Liver (tissue), 9 donors: ENCODE measurements around the gene ABCC1. TPM values are rescaled to one million over a fixed set of nuclear protein-coding genes. Genes with fewer than 3 reads are reported as not detected.

ENCODE experiments used
- DNase-seq: peaks from one replicate; pipeline ENCODE4 v3.0.0-alpha.2; 2017; ENCODE audit warnings: low spot score
- H3K27ac ChIP-seq, 2 donors: one replicate each; pipeline ENCODE4 v1.7.0; 2013; ENCODE audit warnings: inconsistent platforms in 2 of 2, low read length in 2 of 2, control low read depth in 1 of 2, low read depth in 1 of 2, mild to moderate bottlenecking in 1 of 2
- H3K27me3 ChIP-seq, 4 donors: one replicate each; pipeline versions ENCODE4 v1.6.1 to v1.7.0; 2013; ENCODE audit warnings: low read length in 3 of 4, inconsistent platforms in 1 of 4, mild to moderate bottlenecking in 1 of 4, moderate library complexity in 1 of 4; ENCODE audit not compliant: control insufficient read depth in 4 of 4, insufficient read depth in 4 of 4
- H3K36me3 ChIP-seq, 4 donors: one replicate each; pipeline versions ENCODE4 v1.6.1 to v1.7.0; 2013; ENCODE audit warnings: low read length in 3 of 4, mild to moderate bottlenecking in 3 of 4, low read depth in 1 of 4, moderate library complexity in 1 of 4; ENCODE audit not compliant: control insufficient read depth in 4 of 4, insufficient read depth in 3 of 4
- H3K4me1 ChIP-seq, 4 donors: one replicate each; pipeline versions ENCODE4 v1.6.1 to v1.7.0; 2013; ENCODE audit warnings: low read length in 3 of 4, mild to moderate bottlenecking in 3 of 4, moderate library complexity in 1 of 4; ENCODE audit not compliant: control insufficient read depth in 4 of 4, insufficient read depth in 4 of 4
- H3K4me3 ChIP-seq, 3 donors: one replicate each; pipeline versions ENCODE4 v1.6.1 to v1.7.0; 2013; ENCODE audit warnings: low read length in 3 of 3, control low read depth in 1 of 3, low read depth in 1 of 3, mild to moderate bottlenecking in 1 of 3
- H3K9ac ChIP-seq, 2 donors: one replicate each; pipeline ENCODE4 v1.7.0; 2013; ENCODE audit warnings: low read length in 2 of 2, mild to moderate bottlenecking in 2 of 2, moderate library complexity in 2 of 2, control low read depth in 1 of 2, low read depth in 1 of 2
- H3K9me3 ChIP-seq, 4 donors: one replicate each; pipeline versions ENCODE4 v1.6.1 to v1.7.0; 2013; ENCODE audit warnings: low read length in 3 of 4; ENCODE audit not compliant: control insufficient read depth in 4 of 4
- ATF3 ChIP-seq: IDR thresholded peaks from 2 replicates; pipeline ENCODE4 v1.6.1; 2016; ENCODE audit warnings: antibody characterized with exemption
- CTCF ChIP-seq: fragments of 150-350 bp; IDR thresholded peaks from 2 replicates; pipeline ENCODE4 v1.5.1; 2017; ENCODE audit warnings: improper control_type of control experiment, low read depth, low read length; ENCODE audit not compliant: missing input control
- EGR1 ChIP-seq, 2 donors: IDR thresholded peaks; 2 replicates each; pipeline ENCODE4 v1.6.1; 2016 to 2018; ENCODE audit warnings: antibody characterized with exemption in 2 of 2, low read depth in 2 of 2
- FOXA1 ChIP-seq: IDR thresholded peaks from 2 replicates; pipeline ENCODE4 v1.6.1; 2016; ENCODE audit warnings: antibody characterized with exemption
- FOXA2 ChIP-seq: IDR thresholded peaks from 2 replicates; pipeline ENCODE4 v1.6.1; 2016; ENCODE audit warnings: antibody characterized with exemption
- GABPA ChIP-seq, 2 donors: IDR thresholded peaks in 1 of 2; conservative IDR thresholded peaks in 1 of 2; 2 replicates each; pipeline ENCODE4 v1.6.1; 2016; ENCODE audit warnings: antibody characterized with exemption in 2 of 2, mild to moderate bottlenecking in 1 of 2, moderate library complexity in 1 of 2
- HNF4A ChIP-seq, 2 donors: conservative IDR thresholded peaks; 2 replicates each; pipeline ENCODE4 v1.6.1; 2016; ENCODE audit warnings: antibody characterized with exemption in 2 of 2, mild to moderate bottlenecking in 2 of 2
- HNF4G ChIP-seq: IDR thresholded peaks from 2 replicates; pipeline ENCODE4 v1.6.1; 2016; ENCODE audit warnings: antibody characterized with exemption
- JUND ChIP-seq, 2 donors: IDR thresholded peaks; 2 replicates each; pipeline ENCODE4 v1.6.1; 2016; ENCODE audit warnings: antibody characterized with exemption in 2 of 2
- MAX ChIP-seq: IDR thresholded peaks from 2 replicates; pipeline ENCODE4 v1.6.1; 2016; ENCODE audit warnings: antibody characterized with exemption
- NR2F2 ChIP-seq: IDR thresholded peaks from 2 replicates; pipeline ENCODE4 v1.6.1; 2016; ENCODE audit warnings: antibody characterized with exemption
- RAD21 ChIP-seq, 2 donors: IDR thresholded peaks; 2 replicates each; pipeline ENCODE4 v1.6.1; 2016; ENCODE audit warnings: antibody characterized with exemption in 2 of 2, mild to moderate bottlenecking in 2 of 2
- REST ChIP-seq: IDR thresholded peaks from 2 replicates; pipeline ENCODE4 v1.6.1; 2016; ENCODE audit warnings: antibody characterized with exemption, mild to moderate bottlenecking
- RXRA ChIP-seq, 2 donors: IDR thresholded peaks; 2 replicates each; pipeline ENCODE4 v1.6.1; 2017 to 2018; ENCODE audit warnings: antibody characterized with exemption in 2 of 2, mild to moderate bottlenecking in 1 of 2
- SP1 ChIP-seq: IDR thresholded peaks from 2 replicates; pipeline ENCODE4 v1.6.1; 2018; ENCODE audit warnings: antibody characterized with exemption, mild to moderate bottlenecking
- TAF1 ChIP-seq: conservative IDR thresholded peaks from 2 replicates; pipeline ENCODE4 v1.6.1; 2016; ENCODE audit warnings: antibody characterized with exemption, mild to moderate bottlenecking
- YY1 ChIP-seq: IDR thresholded peaks from 2 replicates; pipeline ENCODE4 v1.6.1; 2016; ENCODE audit warnings: antibody characterized with exemption, mild to moderate bottlenecking
- ZBTB33 ChIP-seq: IDR thresholded peaks from 2 replicates; pipeline ENCODE4 v1.6.1; 2016; ENCODE audit warnings: antibody characterized with exemption
- WGBS: extraction: QIAGEN DNeasy Blood & Tissue Kit; methylation state at CpG from one replicate; pipeline ENCODE4 v1.1.7; 2013; 5-methylcytosine and 5-hydroxymethylcytosine counted together
- polyA plus RNA-seq, 2 donors: library from polyadenylated mRNA; stranded (reverse) in 1 of 2; unstranded in 1 of 2; fragments of 200-250 nt in 1 of 2; fragments of >200 nt in 1 of 2; fragmentation: Nextera tagmentation in 1 of 2; extraction: Ambion mirVana in 1 of 2; gene quantifications; one replicate each; pipeline versions ENCODE4 v1.2.1 to v1.2.3, GENCODE V29; 2013 to 2015
- total RNA-seq, 2 donors: library from RNA; depleted of rRNA; stranded (reverse); fragments of >200 nt; gene quantifications; one replicate each; pipeline ENCODE4 v1.2.3, GENCODE V29; 2014
- donor health status: healthy.
- donor health status: healthy.
- donor health status: healthy.
- donor health status: healthy.
- donor health status: healthy.

The ABCC1 gene
- total and polyA plus RNA-seq, 4 donors, result 0.85 to 7.7 (median 4.2) TPM

GRCh38 chr16:16038950-16039349, 89.5 kb downstream of the ABCC1 start:
- peaks cover 0 to 3% (median 1%) of the 10 kb centered on the region in 4 donors for H3K36me3 ChIP-seq
- TF ChIP-seq FOXA1 (no peak), YY1 (no peak), FOXA2 (no peak), RXRA (IDR thresholded peaks at IDR 0.05) (no peak), ATF3 (no peak), REST (no peak), NR2F2 (no peak), CTCF (no peak), HNF4A (conservative IDR thresholded peaks at IDR 0.05) (no peak), ZBTB33 (no peak), HNF4G (no peak), SP1 (no peak), GABPA (IDR thresholded peaks at IDR 0.05 in 1 of 2, conservative IDR thresholded peaks at IDR 0.05 in 1 of 2) (no peak), EGR1 (IDR thresholded peaks at IDR 0.05; ENCODE audit: low read depth in 2 of 2) (no peak), TAF1 (no peak), JUND (IDR thresholded peaks at IDR 0.05) (no peak), RAD21 (IDR thresholded peaks at IDR 0.05) (no peak), MAX (no peak)

More at GRCh38 chr16:16038950-16039349, 89.5 kb downstream of the ABCC1 start:
- H3K9ac ChIP-seq, result no peak overlapping the region
- WGBS, result 87% methylated on average over 6 of the region's 6 CpGs
- no peak overlapping the region for H3K27ac ChIP-seq
- no peaks in the 10 kb centered on the region for H3K4me1 ChIP-seq
- no peak overlapping the region for H3K4me3 ChIP-seq
- H3K27me3 ChIP-seq, result no peaks in the 10 kb centered on the region
- H3K9me3 ChIP-seq, result no peaks in the 10 kb centered on the region
- no peak for DNase-seq
